Calu3 (cell line): ENCODE data around the gene TMEM52. TPM values are rescaled to one million over a fixed set of nuclear protein-coding genes. Genes with fewer than 3 reads are reported as not detected.

ENCODE experiments used
- BruUV-seq: library from RNA; stranded (reverse); fragments of 400-500 nt; replicated peaks from 2 replicates; lab custom pipeline; 2021; lab: Mats Ljungman, UMichigan
- CTCF ChIA-PET: fragments of 300-600 bp; sonication (Branson Sonifier 250); formaldehyde crosslinking; loops from one replicate; lab custom pipeline; 2022; ENCODE audit warnings: antibody characterized with exemption; lab: Charles Lee
- DNase-seq: peaks from one replicate; pipeline ENCODE4 v3.0.0; 2022
- H3K27ac Mint-ChIP-seq: one replicate; pipeline ENCODE4 v1.8.0; 2022; ENCODE audit warnings: mixed read lengths; ENCODE audit not compliant: unreplicated experiment
- H3K27me3 Mint-ChIP-seq: one replicate; pipeline ENCODE4 v1.8.0; 2022; ENCODE audit warnings: mixed read lengths; ENCODE audit not compliant: unreplicated experiment
- H3K36me3 Mint-ChIP-seq: one replicate; pipeline ENCODE4 v1.8.0; 2022; ENCODE audit warnings: mild to moderate bottlenecking, moderate library complexity, mixed read lengths; ENCODE audit not compliant: insufficient read depth, unreplicated experiment
- H3K4me1 Mint-ChIP-seq: one replicate; pipeline ENCODE4 v1.8.0; 2022; ENCODE audit warnings: mild to moderate bottlenecking, low read depth, mixed read lengths; ENCODE audit not compliant: unreplicated experiment
- H3K4me3 Mint-ChIP-seq: one replicate; pipeline ENCODE4 v1.8.0; 2022; ENCODE audit warnings: mild to moderate bottlenecking, low read depth, moderate library complexity, mixed read lengths; ENCODE audit not compliant: unreplicated experiment
- H3K9me3 Mint-ChIP-seq: one replicate; pipeline ENCODE4 v1.8.0; 2022; ENCODE audit warnings: low read depth, mixed read lengths; ENCODE audit not compliant: unreplicated experiment
- intact Hi-C: fragments of 100-400 bp; cut with micrococcal nuclease; formaldehyde crosslinking; loops from one replicate; pipeline ENCODE4 v1.10.0; 2022; ENCODE audit not compliant: unreplicated experiment
- total RNA-seq: library from RNA; stranded (reverse); gene quantifications from 2 replicates; pipeline ENCODE4 v1.2.3, GENCODE V29; 2022
- TF ChIP-seq, protein P1 (sequence below): fragments of 200-600 bp; IDR thresholded peaks from one replicate; pipeline ENCODE4 v1.8.0; 2022; ENCODE audit warnings: antibody characterized with exemption; ENCODE audit not compliant: unreplicated experiment

TMEM52 gene
- total RNA-seq, 1 experiment from 2014 or later = 1.1 TPM

DNA sequence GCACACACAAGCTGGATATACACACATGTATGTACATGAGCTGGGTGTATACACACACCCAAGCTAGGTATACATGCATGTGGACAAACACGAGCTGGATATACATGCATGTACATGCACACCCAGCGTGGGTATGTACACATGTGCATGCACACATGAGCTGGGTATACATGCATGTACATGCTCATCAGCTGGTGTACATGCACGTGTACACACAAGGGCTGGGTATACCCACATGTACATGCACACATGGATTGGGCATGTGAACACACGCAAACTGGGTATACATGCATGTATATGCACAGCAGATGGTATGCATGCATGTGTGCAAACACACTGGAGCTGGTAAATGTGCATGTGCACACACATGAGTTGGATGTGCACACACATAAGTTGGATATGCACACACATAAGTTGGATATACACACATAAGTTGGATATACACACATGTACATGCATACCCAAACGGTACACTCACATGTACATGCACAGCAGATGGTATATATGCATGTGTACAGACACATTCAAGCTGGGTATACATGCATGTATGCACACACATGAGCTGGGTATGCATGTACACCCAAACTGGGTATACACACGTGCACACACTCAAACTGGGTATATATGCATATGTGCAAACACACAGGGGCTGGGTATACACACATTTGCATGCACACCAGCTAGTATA is 20.7 kb downstream of the TMEM52 start:
- TF ChIP-seq, protein P1, sequence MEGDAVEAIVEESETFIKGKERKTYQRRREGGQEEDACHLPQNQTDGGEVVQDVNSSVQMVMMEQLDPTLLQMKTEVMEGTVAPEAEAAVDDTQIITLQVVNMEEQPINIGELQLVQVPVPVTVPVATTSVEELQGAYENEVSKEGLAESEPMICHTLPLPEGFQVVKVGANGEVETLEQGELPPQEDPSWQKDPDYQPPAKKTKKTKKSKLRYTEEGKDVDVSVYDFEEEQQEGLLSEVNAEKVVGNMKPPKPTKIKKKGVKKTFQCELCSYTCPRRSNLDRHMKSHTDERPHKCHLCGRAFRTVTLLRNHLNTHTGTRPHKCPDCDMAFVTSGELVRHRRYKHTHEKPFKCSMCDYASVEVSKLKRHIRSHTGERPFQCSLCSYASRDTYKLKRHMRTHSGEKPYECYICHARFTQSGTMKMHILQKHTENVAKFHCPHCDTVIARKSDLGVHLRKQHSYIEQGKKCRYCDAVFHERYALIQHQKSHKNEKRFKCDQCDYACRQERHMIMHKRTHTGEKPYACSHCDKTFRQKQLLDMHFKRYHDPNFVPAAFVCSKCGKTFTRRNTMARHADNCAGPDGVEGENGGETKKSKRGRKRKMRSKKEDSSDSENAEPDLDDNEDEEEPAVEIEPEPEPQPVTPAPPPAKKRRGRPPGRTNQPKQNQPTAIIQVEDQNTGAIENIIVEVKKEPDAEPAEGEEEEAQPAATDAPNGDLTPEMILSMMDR = no peak
- intact Hi-C loops = no loop called here
- no peak for DNase-seq
- Mint-ChIP-seq H3K27ac (no peak overlapping the region), H3K4me3 (no peak overlapping the region), H3K36me3 (peaks cover 11% of the 10 kb centered on the region), H3K27me3 (no peaks in the 10 kb centered on the region), H3K9me3 (no peaks in the 10 kb centered on the region), H3K4me1 (peaks cover 7% of the 10 kb centered on the region)
- CTCF ChIA-PET = interaction anchor here (1.5 kb wide), 1 partner anchor 10 kb away, joined by 6 read pairs; no protein-coding TSS in a partner anchor
- no TSS peak for BruUV-seq

DNA sequence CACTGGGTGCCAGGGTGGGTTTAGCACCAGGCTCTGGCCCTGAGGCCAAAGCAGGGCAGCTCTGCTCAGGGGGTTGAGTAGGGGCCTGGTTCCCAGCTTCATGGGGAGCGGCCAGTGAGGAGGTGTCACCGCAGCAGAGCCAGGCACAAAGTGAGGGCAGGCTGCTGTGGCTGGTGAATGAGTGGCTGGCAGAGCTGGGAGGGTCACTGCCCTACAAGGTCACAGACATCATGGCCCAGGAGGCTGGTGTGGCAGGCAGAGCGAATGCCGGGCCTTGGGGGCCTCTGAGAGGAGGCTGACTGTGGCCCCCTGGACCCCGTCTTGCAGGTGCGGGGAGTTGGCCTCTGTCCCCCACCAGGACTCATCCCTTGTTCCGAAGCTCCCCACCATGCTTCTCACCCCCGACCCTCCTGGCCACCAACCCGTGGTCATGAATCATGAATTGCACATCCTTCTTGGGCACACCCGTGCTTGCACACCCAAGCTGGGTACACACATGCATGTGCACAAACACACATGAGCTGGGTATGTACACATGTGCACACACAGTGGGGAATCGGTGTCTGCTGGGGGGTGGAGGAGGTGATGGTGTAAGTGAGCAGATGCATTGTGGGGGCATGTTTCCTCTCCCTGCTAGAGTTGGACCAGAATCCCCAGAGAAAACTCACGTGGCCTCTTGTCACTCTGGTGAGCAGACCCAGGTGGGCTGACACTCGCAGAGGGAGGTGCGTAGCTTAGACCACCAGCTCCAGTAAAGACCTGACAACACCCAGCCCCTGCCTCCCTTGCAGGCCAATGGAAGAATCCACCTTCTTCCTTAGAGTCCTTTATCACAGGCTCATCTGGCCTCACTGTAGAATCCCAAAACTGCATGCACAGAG is 23.4 kb downstream of the TMEM52 start:
- DNase-seq = no peak
- Mint-ChIP-seq H3K27me3 (no peaks in the 10 kb centered on the region), H3K4me1 (peaks cover 18% of the 10 kb centered on the region), H3K27ac (no peak overlapping the region), H3K36me3 (peaks cover 29% of the 10 kb centered on the region), H3K4me3 (no peak overlapping the region), H3K9me3 (no peaks in the 10 kb centered on the region)
- TF ChIP-seq, protein P1 = no peak
- no TSS peak for BruUV-seq
- CTCF ChIA-PET = interaction anchor here (0.7 kb wide), 1 partner anchor 120 kb away, joined by 4 read pairs; no protein-coding TSS in a partner anchor
- intact Hi-C loops = no loop called here

DNA sequence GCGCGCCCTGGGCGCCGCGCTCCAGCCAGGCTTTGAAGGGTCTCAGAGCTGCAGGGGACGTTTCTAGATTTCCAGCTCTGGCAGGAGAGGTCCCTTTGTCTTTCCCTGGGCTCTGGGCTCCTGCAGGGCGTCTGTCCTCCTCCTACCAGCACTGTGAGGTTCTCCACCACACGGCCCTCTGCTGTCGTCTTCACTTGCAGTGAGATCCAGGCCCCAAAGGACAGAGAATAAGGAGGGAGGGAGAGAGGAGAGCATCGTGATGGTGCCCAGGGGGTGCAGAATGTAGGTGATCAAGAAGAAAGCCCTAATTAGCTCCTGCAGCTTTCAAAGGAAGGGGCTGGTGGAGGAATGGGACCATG is 24.0 kb downstream of the TMEM52 start:
- no peaks in the 10 kb centered on the region for H3K9me3 Mint-ChIP-seq
- DNase-seq = no peak
- BruUV-seq = no TSS peak
- H3K27me3 Mint-ChIP-seq = no peaks in the 10 kb centered on the region
- CTCF ChIA-PET = no interaction called here
- H3K4me3 Mint-ChIP-seq = no peak overlapping the region
- H3K4me1 Mint-ChIP-seq = peaks cover 18% of the 10 kb centered on the region
- TF ChIP-seq, protein P1 = no peak
- peaks cover 30% of the 10 kb centered on the region for H3K36me3 Mint-ChIP-seq
- no peak overlapping the region for H3K27ac Mint-ChIP-seq
- intact Hi-C loops = no loop called here

DNA sequence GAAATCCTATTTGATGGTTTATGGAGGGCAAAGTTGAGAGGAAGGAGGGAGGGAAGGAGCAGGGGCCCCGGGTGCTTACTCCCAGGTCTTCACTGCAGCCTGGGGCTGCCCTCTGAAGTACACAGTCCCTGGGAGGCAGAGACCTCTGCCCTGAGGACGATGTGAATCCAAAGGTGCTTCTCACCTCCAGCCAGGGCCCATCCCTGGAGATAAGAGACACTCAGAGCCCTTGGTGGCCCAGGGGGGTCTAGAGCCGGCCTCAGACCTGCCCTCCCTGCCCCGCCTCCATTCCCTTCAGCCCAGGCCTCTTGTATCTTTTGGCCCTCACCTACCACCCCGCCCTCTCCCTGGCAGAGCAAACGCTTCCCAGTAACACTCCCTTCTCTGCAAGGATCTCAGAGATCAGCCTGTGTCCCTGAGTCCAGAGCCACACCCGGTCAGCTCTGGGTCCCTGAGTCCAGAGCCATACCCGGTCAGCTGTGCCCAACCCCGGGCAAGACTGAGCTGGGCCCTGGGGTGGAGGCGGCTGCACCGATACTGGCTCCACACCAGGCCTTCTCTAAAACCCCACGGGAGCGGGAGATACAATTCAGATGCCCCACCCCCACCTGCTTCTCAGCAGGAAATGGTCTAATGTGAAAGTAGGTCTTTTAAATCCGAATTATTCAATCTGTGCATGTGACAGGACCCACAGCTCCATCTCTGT is 24.6 kb downstream of the TMEM52 start:
- Mint-ChIP-seq H3K36me3 (peaks cover 32% of the 10 kb centered on the region), H3K4me1 (peaks cover 18% of the 10 kb centered on the region), H3K9me3 (no peaks in the 10 kb centered on the region), H3K27me3 (no peaks in the 10 kb centered on the region), H3K27ac (no peak overlapping the region), H3K4me3 (no peak overlapping the region)
- BruUV-seq = no TSS peak
- intact Hi-C loops = no loop called here
- CTCF ChIA-PET = no interaction called here
- TF ChIP-seq, protein P1 = no peak
- no peak for DNase-seq
